Vagina (tissue), 2 donors: ENCODE data around the gene SLC1A1. TPM values are rescaled to one million over a fixed set of nuclear protein-coding genes. Genes with fewer than 3 reads are reported as not detected.

Source experiments
- DNase-seq, 2 donors: peaks; one replicate each; pipeline ENCODE4 v3.0.0-alpha.2; 2017; ENCODE audit errors: extremely low spot score in 2 of 2
- H3K27ac ChIP-seq: fragments of 200-600 bp; sonication (generic); one replicate; pipeline ENCODE4 v1.5.1; 2019
- H3K27me3 ChIP-seq: fragments of 200-600 bp; sonication (generic); one replicate; pipeline ENCODE4 v1.5.1; 2019
- H3K36me3 ChIP-seq, 2 donors: fragments of 200-600 bp; sonication (generic); one replicate each; pipeline ENCODE4 v1.5.1; 2017 to 2019
- H3K4me1 ChIP-seq: fragments of 200-600 bp; sonication (generic); one replicate; pipeline ENCODE4 v1.5.1; 2019
- H3K4me3 ChIP-seq, 2 donors: fragments of 200-600 bp; sonication (generic); 1 replicate in 1 of 2; 2 replicates in 1 of 2; pipeline ENCODE4 v1.5.1; 2016 to 2019
- H3K9me3 ChIP-seq: fragments of 200-600 bp; sonication (generic); one replicate; pipeline ENCODE4 v1.5.1; 2019
- CTCF ChIP-seq, 3 experiments: fragments of 450-650 bp in 2 of 3; fragments of 200-600 bp in 1 of 3; sonication (generic) in 1 of 3; IDR thresholded peaks; one replicate each; pipeline ENCODE4 v1.5.1; 2017 to 2019; ENCODE audit warnings: antibody characterized with exemption in 3 of 3, mild to moderate bottlenecking in 2 of 3, moderate library complexity in 2 of 3
- POLR2A ChIP-seq, 2 donors: fragments of 450-650 bp; IDR thresholded peaks; one replicate each; pipeline ENCODE4 v1.6.1; 2017; ENCODE audit warnings: antibody characterized with exemption in 2 of 2, mild to moderate bottlenecking in 2 of 2, moderate library complexity in 2 of 2
- POLR2AphosphoS5 ChIP-seq, 2 donors: sonication (generic); formaldehyde crosslinking; IDR thresholded peaks; one replicate each; pipeline ENCODE4 v1.9.0; 2017; ENCODE audit warnings: antibody characterized with exemption in 2 of 2, mild to moderate bottlenecking in 2 of 2, low read depth in 1 of 2; ENCODE audit not compliant: insufficient read depth in 1 of 2
- intact Hi-C: fragments of 100-400 bp; cut with DNase I; formaldehyde crosslinking; loops from one replicate; pipeline ENCODE4 v1.15.1; 2023
- total RNA-seq: library from RNA; depleted of rRNA; stranded (reverse); fragments of >200 nt; gene quantifications from one replicate; pipeline ENCODE4 v1.2.3, GENCODE V29; 2016

The SLC1A1 gene
- total RNA-seq, 1 donor from 2014 or later, result 1.5 TPM

GRCh38 chr9:4574657-4575243 is 84.5 kb downstream of the SLC1A1 start:
- Histone ChIP-seq H3K27ac (no peak overlapping the region), H3K27me3 (no peaks in the 10 kb centered on the region)
- TF ChIP-seq CTCF (IDR thresholded peaks at IDR 0.05) (no peak), POLR2A (IDR thresholded peaks at IDR 0.05) (no peak), POLR2AphosphoS5 (IDR thresholded peaks at IDR 0.05; ENCODE audit: insufficient read depth in 1 of 2, low read depth in 1 of 2) (no peak)

GRCh38 chr9:4575997-4576396 is 85.7 kb downstream of the SLC1A1 start:
- Histone ChIP-seq H3K4me3 (no peak overlapping the region), H3K27me3 (no peaks in the 10 kb centered on the region), H3K36me3 (no peaks in the 10 kb centered on the region), H3K9me3 (no peaks in the 10 kb centered on the region), H3K27ac (no peak overlapping the region), H3K4me1 (no peaks in the 10 kb centered on the region)
- no peak for DNase-seq
- intact Hi-C loops, result no loop called here
- TF ChIP-seq POLR2A (IDR thresholded peaks at IDR 0.05) (no peak), CTCF (IDR thresholded peaks at IDR 0.05) (no peak), POLR2AphosphoS5 (IDR thresholded peaks at IDR 0.05; ENCODE audit: insufficient read depth in 1 of 2, low read depth in 1 of 2) (no peak)

More at GRCh38 chr9:4574657-4575243, 84.5 kb downstream of the SLC1A1 start:
- DNase-seq, result no peak
- no peaks in the 10 kb centered on the region for H3K9me3 ChIP-seq
- intact Hi-C loops, result no loop called here
- H3K36me3 ChIP-seq, result no peaks in the 10 kb centered on the region
- H3K4me3 ChIP-seq, result no peak overlapping the region
- no peaks in the 10 kb centered on the region for H3K4me1 ChIP-seq

- Histone ChIP-seq H3K27me3 (no peaks in the 10 kb centered on the region), H3K9me3 (no peaks in the 10 kb centered on the region), H3K4me1 (no peaks in the 10 kb centered on the region), H3K36me3 (no peaks in the 10 kb centered on the region), H3K27ac (no peak overlapping the region), H3K4me3 (no peak overlapping the region)
- no peak for DNase-seq
- TF ChIP-seq POLR2A (IDR thresholded peaks at IDR 0.05), result no peak
- no peak for TF ChIP-seq POLR2AphosphoS5 (IDR thresholded peaks at IDR 0.05; ENCODE audit: insufficient read depth in 1 of 2, low read depth in 1 of 2)
- TF ChIP-seq CTCF (IDR thresholded peaks at IDR 0.05), result no peak
- intact Hi-C loops, result no loop called here
These were observed 86.2 kb downstream of the SLC1A1 start for GRCh38 chr9:4576448-4576847.

- DNase-seq, result no peak
- Histone ChIP-seq H3K27me3 (no peaks in the 10 kb centered on the region), H3K4me3 (no peak overlapping the region), H3K4me1 (no peaks in the 10 kb centered on the region), H3K36me3 (no peaks in the 10 kb centered on the region), H3K9me3 (no peaks in the 10 kb centered on the region), H3K27ac (no peak overlapping the region)
- intact Hi-C loops, result no loop called here
- TF ChIP-seq CTCF (IDR thresholded peaks at IDR 0.05), result no peak
These were observed 88.7 kb downstream of the SLC1A1 start for GRCh38 chr9:4579001-4579400.

- H3K4me1 ChIP-seq, result no peaks in the 10 kb centered on the region
- intact Hi-C loops, result no loop called here
These were observed 90.9 kb downstream of the SLC1A1 start for GRCh38 chr9:4581035-4581760.

More at GRCh38 chr9:4581035-4581760, 90.9 kb downstream of the SLC1A1 start:
- no peak overlapping the region for H3K4me3 ChIP-seq
- no peak overlapping the region for H3K27ac ChIP-seq
- H3K9me3 ChIP-seq, result no peaks in the 10 kb centered on the region
- no peaks in the 10 kb centered on the region for H3K36me3 ChIP-seq
- no peak for DNase-seq
- H3K27me3 ChIP-seq, result no peaks in the 10 kb centered on the region
- TF ChIP-seq POLR2AphosphoS5 (IDR thresholded peaks at IDR 0.05; ENCODE audit: insufficient read depth in 1 of 2, low read depth in 1 of 2), result no peak
- no peak for TF ChIP-seq POLR2A (IDR thresholded peaks at IDR 0.05)
- TF ChIP-seq CTCF (IDR thresholded peaks at IDR 0.05), result no peak
